ENCODE data around the gene NIFK. TPM values are rescaled to one million over a fixed set of nuclear protein-coding genes. Genes with fewer than 3 reads are reported as not detected.

Gene NIFK
- 31.5 and 34.6 TPM in 2 replicates for total RNA-seq

GRCh38 chr2:121736462-121737336 is at the start of gene NIFK:
NIFK (minus strand) TSS chr2:121736875; CDS start chr2:121736850, 25 bp downstream.

GRCh38 chr2:121755237-121756111 is 18.8 kb upstream of the NIFK start, which contains the start of gene TSN:
TSN (plus strand) TSS chr2:121755651; CDS start chr2:121755780, 129 bp downstream.

Other genes starting within 250 kb of the NIFK start
- under 0.01 TPM in 1 of 2 replicates, not detected in the other for gene RNU4ATAC, start 206.0 kb downstream of the NIFK start, total RNA-seq
- gene CLASP1, start 87.4 kb downstream of the NIFK start, total RNA-seq = 50.0 and 65.4 TPM in 2 replicates
- gene TSN, start 18.8 kb upstream of the NIFK start, total RNA-seq = 43.7 and 44.0 TPM in 2 replicates

Data from hair follicle dermal papilla cell (primary cell).